DOHH2 (cell line): ENCODE results near the gene REEP1.

Experiments used
- H3F3A ChIP-seq: fragments of 200-600 bp; sonication (generic), shearing (Covaris generic); 2 replicates; pipeline ENCODE4 v1.6.0; 2016; ENCODE audit warnings: antibody characterized with exemption, mild to moderate bottlenecking; ENCODE audit not compliant: control insufficient read depth, insufficient read depth
- H3K27ac ChIP-seq: fragments of 200-600 bp; sonication (generic); 2 replicates; pipeline ENCODE4 v1.5.1; 2014; ENCODE audit warnings: low read depth, mild to moderate bottlenecking, low read length, moderate library complexity
- H3K27me3 ChIP-seq: fragments of 200-600 bp; sonication (generic); 2 replicates; pipeline ENCODE4 v1.6.1; 2014; ENCODE audit warnings: mild to moderate bottlenecking, low read length, mixed read lengths; ENCODE audit not compliant: control insufficient read depth
- H3K36me3 ChIP-seq: fragments of 200-600 bp; sonication (generic); 2 replicates; pipeline ENCODE4 v1.6.1; 2014; ENCODE audit warnings: mild to moderate bottlenecking, low read length, moderate library complexity, mixed read lengths; ENCODE audit not compliant: control insufficient read depth
- H3K4me1 ChIP-seq: fragments of 200-600 bp; sonication (generic); 2 replicates; pipeline ENCODE4 v1.6.1; 2014; ENCODE audit warnings: mild to moderate bottlenecking, low read length, mixed read lengths; ENCODE audit not compliant: control insufficient read depth
- H3K4me2 ChIP-seq: fragments of 200-600 bp; sonication (generic); 2 replicates; pipeline ENCODE4 v1.6.0; 2014; ENCODE audit warnings: mild to moderate bottlenecking, low read length, moderate library complexity
- H3K4me3 ChIP-seq: fragments of 200-600 bp; sonication (generic); 2 replicates; pipeline ENCODE4 v1.5.1; 2014; ENCODE audit warnings: mild to moderate bottlenecking, low read length, mixed read lengths
- H3K79me2 ChIP-seq: fragments of 200-600 bp; sonication (generic); 2 replicates; pipeline ENCODE4 v1.6.1; 2014; ENCODE audit warnings: mild to moderate bottlenecking, low read length, mixed read lengths; ENCODE audit not compliant: control insufficient read depth
- H3K9me2 ChIP-seq: fragments of 200-600 bp; sonication (generic); replicated peaks from 2 replicates; pipeline ENCODE4 v1.6.1; 2014; ENCODE audit warnings: mild to moderate bottlenecking, low read length, mixed read lengths; ENCODE audit not compliant: control insufficient read depth
- H3K9me3 ChIP-seq: fragments of 200-600 bp; sonication (generic); 2 replicates; pipeline ENCODE4 v1.6.1; 2014; ENCODE audit warnings: antibody characterized with exemption, low read length, mixed read lengths; ENCODE audit not compliant: control insufficient read depth, insufficient read depth
- H4K20me1 ChIP-seq: fragments of 200-600 bp; sonication (generic); 2 replicates; pipeline ENCODE4 v1.6.0; 2014; ENCODE audit warnings: low read depth, mild to moderate bottlenecking, antibody characterized with exemption, low read length, moderate library complexity; ENCODE audit not compliant: control insufficient read depth, insufficient read depth
- CTCF ChIP-seq: fragments of 200-600 bp; sonication (generic); IDR thresholded peaks from one replicate; pipeline ENCODE4 v1.5.1; 2014; ENCODE audit warnings: antibody characterized with exemption, mild to moderate bottlenecking, low read depth, low read length; ENCODE audit not compliant: poor library complexity, severe bottlenecking
- EZH2phosphoT487 ChIP-seq: fragments of 200-600 bp; sonication (generic); IDR thresholded peaks from 2 replicates; pipeline ENCODE4 v1.6.1; 2017; ENCODE audit warnings: borderline replicate concordance, mild to moderate bottlenecking, antibody characterized with exemption, low read length, moderate library complexity, mixed read lengths

The REEP1 gene

DNA sequence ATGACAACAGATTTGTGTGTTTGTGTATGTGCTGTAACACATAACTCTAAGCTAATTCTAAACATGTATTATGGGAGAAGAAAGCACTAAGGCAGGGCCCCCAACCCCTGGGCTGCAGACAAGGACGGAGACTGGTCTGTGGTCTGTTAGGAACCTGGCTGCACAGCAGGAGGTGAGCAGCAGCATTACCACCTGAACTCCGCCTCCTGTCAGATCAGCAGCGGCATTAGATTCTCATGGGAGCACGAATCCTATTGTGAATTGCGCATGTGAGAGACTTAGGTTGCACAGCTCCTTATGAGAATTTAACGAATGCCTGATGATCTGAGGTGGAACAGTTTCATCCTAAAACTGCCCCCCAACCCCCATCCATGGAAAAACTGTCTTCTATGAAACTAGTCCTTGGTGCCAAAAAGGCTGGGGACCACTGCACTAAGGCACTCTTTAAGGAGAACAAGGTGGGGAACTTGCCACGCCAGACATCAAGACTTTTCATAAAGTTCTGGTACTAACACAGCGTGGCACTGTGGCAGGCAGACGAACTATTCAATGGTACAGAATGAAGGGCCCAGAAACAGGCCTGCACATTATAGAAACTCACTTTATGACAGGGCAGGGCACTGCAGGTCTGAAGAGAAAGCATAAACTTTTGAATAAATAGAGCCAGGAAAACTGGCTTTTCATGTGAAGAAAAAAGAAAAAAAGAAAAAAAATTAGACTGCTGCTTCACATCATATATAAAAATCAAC, 14.0 kb downstream of the REEP1 start:
- Histone ChIP-seq H3K9me2 (no peaks in the 10 kb centered on the region), H3K36me3 (no peaks in the 10 kb centered on the region), H3F3A (no peaks in the 10 kb centered on the region), H3K4me1 (no peaks in the 10 kb centered on the region), H3K27me3 (peaks cover 7% of the 10 kb centered on the region; the same call in 1 of the 2 replicates), H4K20me1 (no peaks in the 10 kb centered on the region), H3K79me2 (no peaks in the 10 kb centered on the region), H3K27ac (no peak overlapping the region), H3K4me3 (no peak overlapping the region), H3K4me2 (no peak overlapping the region), H3K9me3 (no peaks in the 10 kb centered on the region)
- no peak for TF ChIP-seq EZH2phosphoT487
- no peak for TF ChIP-seq CTCF

GRCh38 chr2:86319700-86320580, 17.5 kb downstream of the REEP1 start:
- no peaks in the 10 kb centered on the region for H3K4me1 ChIP-seq
- no peaks in the 10 kb centered on the region for H3K79me2 ChIP-seq
- no peaks in the 10 kb centered on the region for H3F3A ChIP-seq
- H3K9me2 ChIP-seq: no peaks in the 10 kb centered on the region
- TF ChIP-seq CTCF (no peak), EZH2phosphoT487 (no peak)
- H3K27ac ChIP-seq: no peak overlapping the region
- no peak overlapping the region for H3K4me2 ChIP-seq
- no peaks in the 10 kb centered on the region for H3K9me3 ChIP-seq
- no peaks in the 10 kb centered on the region for H3K36me3 ChIP-seq
- no peak overlapping the region for H3K4me3 ChIP-seq
- H3K27me3 ChIP-seq: peaks cover 7% of the 10 kb centered on the region; the same call in 1 of the 2 replicates
- no peaks in the 10 kb centered on the region for H4K20me1 ChIP-seq

DNA sequence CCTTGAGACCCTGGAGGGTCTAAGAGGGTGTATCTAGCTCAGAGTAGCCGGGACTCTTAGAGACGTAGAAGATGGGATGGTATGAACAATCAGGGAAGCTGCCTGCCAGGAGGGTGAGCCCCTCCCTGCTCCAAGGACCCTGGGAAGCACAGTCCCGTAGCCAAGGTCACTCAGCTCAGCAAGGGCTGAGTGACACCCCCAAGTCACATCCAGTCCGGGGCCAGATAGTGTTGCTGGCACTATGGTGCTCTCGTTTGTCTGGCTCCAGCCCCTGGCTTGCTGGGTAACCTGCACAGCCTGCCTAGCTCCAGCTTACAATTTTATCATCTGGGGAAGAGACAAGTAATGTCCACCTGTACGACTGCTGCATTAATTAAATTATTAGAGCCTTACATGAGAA, 22.3 kb downstream of the REEP1 start:
- Histone ChIP-seq H3K4me3 (no peak overlapping the region), H3K9me3 (no peaks in the 10 kb centered on the region), H3K4me2 (no peak overlapping the region), H4K20me1 (no peaks in the 10 kb centered on the region), H3K36me3 (no peaks in the 10 kb centered on the region), H3K9me2 (no peaks in the 10 kb centered on the region), H3K27me3 (peaks cover 6% of the 10 kb centered on the region; the same call in 1 of the 2 replicates), H3K27ac (no peak overlapping the region), H3K79me2 (no peaks in the 10 kb centered on the region), H3K4me1 (no peaks in the 10 kb centered on the region), H3F3A (no peaks in the 10 kb centered on the region)
- TF ChIP-seq EZH2phosphoT487 (no peak), CTCF (no peak)
